Thyroid gland (tissue), 4 donors: ENCODE results near the gene AP2A2.

Source experiments
- POLR2A ChIP-seq, 2 donors: fragments of 450-650 bp; IDR thresholded peaks; one replicate each; pipeline ENCODE4 v1.6.1; 2017; ENCODE audit warnings: antibody characterized with exemption in 2 of 2, mild to moderate bottlenecking in 2 of 2, moderate library complexity in 1 of 2
- TF ChIP-seq, protein P1 (sequence below), 6 experiments: fragments of 200-600 bp in 3 of 6; fragments of 450-650 bp in 3 of 6; sonication (generic) in 3 of 6; IDR thresholded peaks; one replicate each; pipeline ENCODE4 v1.5.1; 2016 to 2019; ENCODE audit warnings: antibody characterized with exemption in 6 of 6, mild to moderate bottlenecking in 2 of 6, inconsistent platforms in 1 of 6, moderate library complexity in 1 of 6

DNA sequence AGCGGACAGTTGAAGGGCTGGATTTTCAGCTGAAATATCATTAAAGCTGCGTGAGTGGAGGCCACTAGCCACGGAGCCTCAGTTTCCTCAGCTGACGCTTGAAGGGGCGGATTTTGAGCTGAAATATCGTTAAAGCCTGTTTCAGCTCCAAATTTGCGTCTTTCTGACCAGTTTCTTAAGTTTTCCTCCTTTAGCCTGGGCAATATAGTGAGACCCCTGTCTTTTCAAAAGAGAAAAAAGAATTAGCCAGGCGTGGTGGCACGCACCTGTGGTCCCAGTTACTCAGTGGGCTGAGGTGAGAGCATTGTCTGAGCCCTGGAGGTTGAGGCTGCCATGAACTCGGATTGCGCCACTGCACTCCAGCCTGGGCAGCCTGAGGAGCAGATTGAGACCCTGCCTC lies 3.7 kb downstream of the AP2A2 start:
- TF ChIP-seq, protein P1, sequence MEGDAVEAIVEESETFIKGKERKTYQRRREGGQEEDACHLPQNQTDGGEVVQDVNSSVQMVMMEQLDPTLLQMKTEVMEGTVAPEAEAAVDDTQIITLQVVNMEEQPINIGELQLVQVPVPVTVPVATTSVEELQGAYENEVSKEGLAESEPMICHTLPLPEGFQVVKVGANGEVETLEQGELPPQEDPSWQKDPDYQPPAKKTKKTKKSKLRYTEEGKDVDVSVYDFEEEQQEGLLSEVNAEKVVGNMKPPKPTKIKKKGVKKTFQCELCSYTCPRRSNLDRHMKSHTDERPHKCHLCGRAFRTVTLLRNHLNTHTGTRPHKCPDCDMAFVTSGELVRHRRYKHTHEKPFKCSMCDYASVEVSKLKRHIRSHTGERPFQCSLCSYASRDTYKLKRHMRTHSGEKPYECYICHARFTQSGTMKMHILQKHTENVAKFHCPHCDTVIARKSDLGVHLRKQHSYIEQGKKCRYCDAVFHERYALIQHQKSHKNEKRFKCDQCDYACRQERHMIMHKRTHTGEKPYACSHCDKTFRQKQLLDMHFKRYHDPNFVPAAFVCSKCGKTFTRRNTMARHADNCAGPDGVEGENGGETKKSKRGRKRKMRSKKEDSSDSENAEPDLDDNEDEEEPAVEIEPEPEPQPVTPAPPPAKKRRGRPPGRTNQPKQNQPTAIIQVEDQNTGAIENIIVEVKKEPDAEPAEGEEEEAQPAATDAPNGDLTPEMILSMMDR (IDR thresholded peaks at IDR 0.05), result no peak
- TF ChIP-seq POLR2A (IDR thresholded peaks at IDR 0.05), result no peak
